Kidney glomerular epithelial cell (primary cell): Measurements from ENCODE around the gene PREB.

ENCODE experiments used
- DNase-seq: peaks from one replicate; lab custom pipeline; 2025; lab: John Stamatoyannopoulos, UW

The PREB gene

GRCh38 chr2:27152796-27153464 lies 18.5 kb upstream of the PREB start:
- no peak for DNase-seq

DNA sequence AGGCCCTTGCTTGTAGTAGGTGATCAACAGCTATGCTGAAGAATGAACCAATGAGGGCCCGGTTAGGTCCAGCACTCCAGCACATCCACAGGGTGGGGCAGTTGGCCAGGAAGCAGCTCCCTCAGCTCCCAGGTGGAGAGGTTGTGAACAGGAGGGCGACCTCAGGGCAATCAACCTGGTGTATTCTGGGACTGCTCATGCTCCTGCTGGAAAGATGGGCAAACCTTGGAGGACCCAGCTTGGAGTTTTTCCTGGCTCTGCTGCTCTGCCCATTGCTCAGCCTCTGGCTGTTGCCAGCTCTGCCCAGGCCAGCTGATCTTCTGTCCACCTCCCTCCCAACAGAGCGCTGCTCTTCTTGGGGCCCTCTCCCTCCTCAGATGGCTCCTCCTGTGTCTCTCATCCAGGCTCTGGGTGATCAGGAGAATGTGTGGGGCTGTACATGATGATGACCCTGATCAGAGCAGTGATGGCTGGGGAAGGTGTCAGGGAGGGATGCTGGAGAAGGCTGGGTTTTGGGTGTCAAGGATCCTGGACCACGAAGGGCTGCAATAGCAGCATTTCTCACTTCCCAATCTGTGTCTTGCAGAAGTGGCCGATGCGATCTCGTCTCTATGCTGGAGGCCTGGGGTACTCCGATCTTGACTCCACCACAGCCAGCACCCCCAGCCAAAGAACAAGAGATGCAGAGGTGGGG lies 17.8 kb upstream of the PREB start:
- DNase-seq: no peak

- no peak for DNase-seq
These were observed 16.3 kb upstream of the PREB start for GRCh38 chr2:27150639-27151230.

- no peak for DNase-seq
These were observed 15.4 kb upstream of the PREB start for GRCh38 chr2:27149570-27150405.

- DNase-seq: no peak
These were observed 14.5 kb upstream of the PREB start, which contains the start of gene TCF23 for GRCh38 chr2:27148801-27149439. TSS of gene TCF23 (plus strand) at chr2:27149004. CDS start at chr2:27149134, 130 bp downstream.

DNA sequence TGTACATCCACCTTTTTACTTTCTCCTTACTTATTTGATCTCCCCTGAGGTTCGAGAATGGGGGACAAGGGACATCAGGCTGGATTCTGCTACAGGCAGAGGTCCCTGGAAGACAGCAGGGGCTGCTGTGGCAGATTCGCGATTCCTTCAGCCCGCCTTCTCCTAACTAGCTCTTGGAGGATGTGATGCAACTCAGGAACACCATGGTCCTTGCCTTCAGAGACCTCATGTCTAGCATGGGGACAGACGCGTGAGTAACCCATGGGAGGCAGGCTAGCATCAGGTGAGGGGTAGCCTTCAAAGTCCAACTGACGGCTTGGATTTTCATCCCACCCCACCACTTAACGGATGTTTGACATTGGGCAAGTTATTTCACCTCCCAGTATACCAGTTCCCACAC lies 13.5 kb upstream of the PREB start:
- DNase-seq: no peak

DNA sequence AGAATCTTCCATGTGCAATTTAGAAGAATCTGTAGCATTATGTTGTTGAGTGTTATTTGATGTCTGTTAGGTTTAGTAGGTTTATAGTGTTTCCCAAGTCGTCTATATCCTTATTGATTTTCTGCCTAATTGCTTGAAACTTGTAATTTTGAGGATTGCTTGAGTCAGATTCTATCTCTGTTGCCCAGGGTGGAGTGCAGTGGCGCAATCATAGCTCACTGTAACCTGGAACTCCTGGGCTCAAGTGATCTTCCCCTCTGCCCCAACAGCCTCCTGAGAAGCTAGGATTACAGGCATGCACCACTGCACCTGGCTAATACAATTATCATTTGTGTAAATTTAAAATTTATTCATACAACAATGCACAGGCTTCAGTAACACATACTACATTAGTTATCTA lies 11.2 kb upstream of the PREB start:
- DNase-seq: no peak

GRCh38 chr2:27143285-27143684 lies 8.8 kb upstream of the PREB start:
- no peak for DNase-seq

DNA sequence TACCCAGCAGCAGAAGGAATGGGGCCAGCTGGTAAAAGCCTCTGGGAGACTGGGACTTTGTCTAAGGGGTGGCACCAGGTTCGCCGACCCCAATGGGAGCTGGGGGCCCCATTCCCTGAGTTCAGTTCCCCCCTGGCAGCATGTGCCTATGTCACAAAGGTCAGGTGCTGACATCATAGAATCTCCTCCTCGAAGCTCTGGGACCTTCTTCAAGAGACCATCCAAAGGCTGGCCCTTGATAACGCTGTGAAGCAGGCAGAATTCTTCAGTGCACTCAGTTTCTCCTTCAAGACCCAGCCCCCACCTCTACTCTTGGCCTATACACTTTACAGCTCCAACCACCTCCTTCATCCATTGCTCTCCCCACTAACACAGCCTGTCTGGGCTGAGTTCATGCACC lies 4.9 kb upstream of the PREB start, which contains the start of gene PRR30:
Gene PRR30, minus strand, starts transcription at position 101 of the 400 bp plus-strand sequence. CDS start 1,081 bp downstream, outside the sequence.
- no peak for DNase-seq

DNA sequence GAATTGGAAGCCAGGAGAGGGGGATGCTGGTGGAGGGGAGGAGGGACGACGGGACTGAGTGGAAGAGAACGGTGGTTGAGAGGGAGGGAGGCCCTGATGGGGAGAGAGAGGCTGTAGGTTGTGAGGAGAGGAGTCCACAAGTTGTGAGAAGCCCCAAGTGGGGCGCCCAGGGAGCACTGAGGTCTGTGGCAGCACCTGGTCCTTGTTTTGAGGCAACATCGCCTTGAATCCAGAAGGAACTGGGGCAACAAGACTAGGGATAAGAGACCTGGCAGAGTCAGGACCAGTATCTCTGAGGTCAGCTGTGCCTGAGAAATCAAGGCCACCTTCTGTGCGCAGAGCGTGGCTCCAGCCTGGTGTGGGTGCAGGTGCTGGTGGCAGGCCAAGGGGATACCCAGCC lies 3.7 kb upstream of the PREB start:
- DNase-seq: no peak

GRCh38 chr2:27137322-27137935 lies 3.0 kb upstream of the PREB start:
- no peak for DNase-seq

DNA sequence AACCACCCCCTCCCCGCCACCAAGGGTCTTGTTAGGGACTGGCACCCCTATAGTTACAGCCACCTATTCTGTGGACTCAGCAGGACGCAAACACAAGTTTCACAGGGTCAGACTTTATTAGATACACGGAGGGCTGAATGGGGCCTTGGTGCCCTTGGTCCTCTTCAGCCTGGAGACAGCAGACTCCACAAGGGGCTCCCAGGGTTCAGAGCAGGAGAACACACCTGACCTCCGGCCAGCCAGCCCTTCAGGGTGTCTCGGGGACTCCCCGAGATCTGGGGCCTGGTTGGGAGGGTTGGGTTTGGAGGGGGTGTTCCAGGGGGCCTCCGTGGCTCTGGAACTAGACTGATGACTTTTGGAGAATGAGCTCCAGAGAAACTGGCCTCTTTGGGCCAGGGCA lies 2.3 kb upstream of the PREB start:
- no peak for DNase-seq

GRCh38 chr2:27135478-27135955 lies 1.1 kb upstream of the PREB start:
- DNase-seq: no peak

DNA sequence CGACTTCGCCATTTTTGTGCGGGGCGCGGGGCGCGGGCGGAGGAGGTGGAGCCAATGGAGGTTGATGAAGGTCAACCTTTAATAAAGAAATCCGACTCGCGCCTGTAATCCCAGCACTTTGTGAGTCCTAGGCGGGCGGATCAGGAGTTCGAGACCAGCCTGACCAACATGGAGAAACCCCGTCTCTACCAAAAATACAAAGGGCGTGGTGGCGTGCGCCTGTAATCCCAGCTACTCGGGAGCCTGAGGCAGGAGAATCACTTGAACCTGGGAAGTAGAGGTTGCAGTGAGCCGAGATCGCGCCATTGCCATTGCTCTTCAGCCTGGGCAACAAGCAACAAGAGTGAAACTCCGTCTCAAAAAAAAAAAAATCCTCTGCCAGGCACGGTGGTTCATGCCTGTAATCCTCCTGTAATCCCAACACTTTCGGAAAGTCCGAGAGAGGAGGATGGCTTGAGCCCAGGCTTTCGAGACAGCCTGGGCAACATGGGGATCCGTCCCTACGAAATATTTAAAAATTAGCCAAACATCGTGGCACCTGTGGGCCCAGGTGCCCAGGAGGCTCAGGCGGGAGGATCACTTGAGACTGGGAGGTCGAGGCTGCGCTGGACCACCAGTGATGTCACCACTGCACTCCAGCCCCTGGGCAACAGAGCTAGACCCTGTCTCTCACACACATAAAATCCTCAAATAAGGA lies 493 bp upstream of the PREB start:
- no peak for DNase-seq

GRCh38 chr2:27133195-27133875 lies 1.1 kb downstream of the PREB start:
- DNase-seq: no peak

DNA sequence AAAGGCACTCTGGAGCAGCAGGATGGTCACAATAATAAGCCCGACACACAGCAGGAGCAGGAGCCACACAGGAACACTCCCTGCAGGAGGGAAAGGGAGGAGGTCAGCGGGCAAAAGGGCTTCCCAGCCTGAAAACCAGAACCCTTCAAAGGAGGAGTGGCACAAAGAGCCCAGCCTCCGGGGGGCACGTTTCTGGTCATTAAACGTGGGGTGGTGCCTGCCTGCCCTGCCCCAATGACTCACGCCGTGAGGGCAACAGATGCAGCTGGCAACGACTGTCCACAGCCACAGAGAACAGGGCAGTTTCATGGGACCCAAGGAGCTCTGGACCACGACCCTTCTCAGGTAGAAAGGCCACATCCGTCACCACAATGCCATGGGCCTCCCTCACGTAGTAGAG lies 3.0 kb downstream of the PREB start:
- DNase-seq: no peak

DNA sequence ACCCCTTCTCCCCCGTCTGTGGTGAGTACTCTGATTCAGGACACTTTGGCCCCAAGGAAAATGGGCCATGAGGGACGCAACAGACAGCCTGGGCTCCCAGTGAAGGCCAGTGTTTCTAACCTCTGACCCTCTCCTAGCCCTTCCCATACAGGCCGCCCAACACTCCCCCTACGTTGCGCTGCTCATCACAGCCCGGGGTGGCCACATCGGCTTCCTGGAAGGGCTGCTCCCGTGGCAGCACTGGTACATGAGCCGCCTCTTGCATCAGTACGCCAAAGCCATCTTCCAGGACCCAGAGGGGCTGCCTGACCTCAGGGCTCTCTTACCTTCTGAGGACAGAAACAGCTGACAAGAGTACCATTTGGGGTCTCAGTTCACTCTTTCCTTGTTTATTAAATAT lies 4.0 kb downstream of the PREB start:
- DNase-seq: no peak

DNA sequence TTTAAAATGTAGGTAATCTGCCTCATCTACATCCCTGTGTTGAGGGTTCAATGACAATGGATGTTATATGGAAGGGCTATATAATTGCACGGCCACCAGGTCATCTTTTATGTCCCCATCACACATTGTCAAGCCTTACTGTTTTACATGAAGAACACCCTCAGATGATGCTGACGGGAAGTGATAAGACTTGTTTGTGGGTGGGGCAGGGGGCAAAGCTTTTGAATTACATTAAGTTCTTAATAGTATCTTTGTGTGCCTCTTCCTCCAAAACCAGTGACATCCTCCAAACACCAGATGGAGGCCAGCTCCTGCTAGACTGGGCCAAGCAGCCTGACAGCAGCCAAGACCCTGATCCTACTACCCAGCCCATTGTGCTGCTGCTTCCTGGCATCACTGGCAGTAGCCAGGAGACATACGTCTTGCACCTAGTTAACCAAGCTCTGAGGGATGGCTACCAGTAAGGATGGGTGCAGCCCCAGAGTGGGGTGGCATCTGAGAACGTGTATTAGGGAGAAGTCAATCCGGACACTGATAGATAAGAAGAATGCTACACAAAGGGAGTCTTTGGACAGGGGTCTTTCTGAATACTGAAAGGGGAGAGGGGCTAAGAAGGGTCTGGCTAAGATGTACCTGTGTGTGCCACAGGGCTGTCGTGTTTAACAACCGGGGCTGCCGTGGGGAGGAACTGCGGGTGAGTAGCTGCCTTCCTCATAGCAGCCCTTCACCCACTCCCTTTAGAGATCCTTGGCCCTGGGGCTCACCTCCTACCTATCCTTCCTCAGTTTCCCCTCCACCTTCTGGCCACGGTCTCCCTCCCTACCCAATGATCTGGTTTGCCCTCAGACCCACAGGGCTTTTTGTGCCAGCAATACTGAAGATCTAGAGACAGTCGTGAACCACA lies 5.5 kb downstream of the PREB start:
- no peak for DNase-seq
